Panc1 (cell line): Measurements from ENCODE around the gene SYNE1. TPM values are rescaled to one million over a fixed set of nuclear protein-coding genes. Genes with fewer than 3 reads are reported as not detected.

ENCODE experiments used
- ATAC-seq: fragments of 200-7000 bp; cut with Tn5 transposase; 2 replicates; pipeline ENCODE4 v1.9.1; 2020; ENCODE audit warnings: mild to moderate bottlenecking, moderate library complexity
- BruUV-seq: library from RNA; stranded (reverse); fragments of 400-500 nt; replicated peaks from 2 replicates; lab custom pipeline; 2021; lab: Mats Ljungman, UMichigan
- CTCF ChIA-PET: fragments of 300-600 bp; sonication (Branson Sonifier 250); formaldehyde crosslinking; loops from one replicate; lab custom pipeline; 2022; ENCODE audit warnings: antibody characterized with exemption; lab: Charles Lee
- POLR2A ChIA-PET: fragments of 300-600 bp; sonication (Branson Sonifier 250); formaldehyde crosslinking; loops from one replicate; lab custom pipeline; 2022; ENCODE audit warnings: antibody characterized with exemption; lab: Charles Lee
- DNase-seq: peaks from one replicate; pipeline ENCODE4 v3.0.0-alpha.2; 2010; ENCODE audit warnings: low read depth, low spot score
- H3K27ac ChIP-seq: 2 replicates; pipeline ENCODE4 v1.5.1; 2011; ENCODE audit warnings: mild to moderate bottlenecking, low read length, inconsistent platforms
- H3K27me3 ChIP-seq: fragments of 200-500 bp; sonication (Bioruptor generic); 2 replicates; pipeline ENCODE4 v1.6.0; 2014; ENCODE audit warnings: low read length, inconsistent platforms; ENCODE audit not compliant: control insufficient read depth, insufficient read depth
- H3K36me3 ChIP-seq: fragments of 200-500 bp; sonication (Bioruptor generic); 2 replicates; pipeline ENCODE4 v1.5.1; 2014; ENCODE audit warnings: inconsistent platforms, mild to moderate bottlenecking, low read length, moderate library complexity; ENCODE audit not compliant: control insufficient read depth, insufficient read depth
- H3K4me1 ChIP-seq: 2 replicates; pipeline ENCODE4 v1.5.1; 2011; ENCODE audit warnings: inconsistent platforms, mild to moderate bottlenecking, low read length, moderate library complexity; ENCODE audit not compliant: control insufficient read depth, insufficient read depth
- H3K4me3 ChIP-seq, 2 experiments: 2 replicates each; pipeline ENCODE4 v1.5.1; 2011 to 2012; ENCODE audit warnings: low read depth in 2 of 2, low read length in 2 of 2, mild to moderate bottlenecking in 2 of 2, inconsistent platforms in 1 of 2, moderate library complexity in 1 of 2
- H3K9me3 ChIP-seq: fragments of 200-500 bp; sonication (Bioruptor generic); 2 replicates; pipeline ENCODE4 v1.5.1; 2014; ENCODE audit warnings: low read depth, mild to moderate bottlenecking, inconsistent platforms, low read length, moderate library complexity; ENCODE audit not compliant: control insufficient read depth, insufficient read depth
- POLR2AphosphoS5 ChIP-seq: IDR thresholded peaks from 2 replicates; pipeline ENCODE4 v1.6.1; 2012; ENCODE audit warnings: mild to moderate bottlenecking, low read depth, low read length, moderate library complexity
- SIN3A ChIP-seq: IDR thresholded peaks from 2 replicates; pipeline ENCODE4 v1.6.1; 2012; ENCODE audit warnings: low read depth, mild to moderate bottlenecking, low read length, moderate library complexity, borderline replicate concordance; ENCODE audit not compliant: insufficient read depth
- TCF7L2 ChIP-seq: IDR thresholded peaks from 2 replicates; pipeline ENCODE4 v1.6.1; 2011; ENCODE audit warnings: mild to moderate bottlenecking, low read depth, low read length, inconsistent platforms
- in situ Hi-C: cut with HindIII; loops from 2 replicates; pipeline ENCODE4 v1.10.0; 2016; ENCODE audit warnings: low sequenced_read_pairs, low pct_unique_long_range_greater_than_20kb
- intact Hi-C: fragments of 100-400 bp; cut with micrococcal nuclease; formaldehyde crosslinking; loops from one replicate; pipeline ENCODE4 v1.10.0; 2022; ENCODE audit not compliant: unreplicated experiment
- total RNA-seq: library from RNA; stranded (reverse); gene quantifications from one replicate; pipeline ENCODE4 v1.2.1, GENCODE V29; 2021; ENCODE audit not compliant: unreplicated experiment
- TF ChIP-seq, protein P1 (sequence below): fragments of 450-650 bp; IDR thresholded peaks from 2 replicates; pipeline ENCODE4 v1.5.1; 2017; ENCODE audit warnings: mild to moderate bottlenecking
- TF ChIP-seq, protein P2 (sequence below), 2 experiments: IDR thresholded peaks; 2 replicates each; pipeline ENCODE4 v1.6.1; 2011 to 2012; ENCODE audit warnings: low read depth in 2 of 2, control low read depth in 1 of 2, low read length in 1 of 2, mild to moderate bottlenecking in 1 of 2, moderate library complexity in 1 of 2; ENCODE audit not compliant: insufficient read depth in 1 of 2

SYNE1 gene
- total RNA-seq, 1 experiment from 2014 or later = 3.2 TPM

- DNase-seq (no peak), ATAC-seq (no peak)
- H3K4me1 ChIP-seq = no peaks in the 10 kb centered on the region
- H3K27me3 ChIP-seq = no peaks in the 10 kb centered on the region
- no TSS peak for BruUV-seq
- H3K9me3 ChIP-seq = no peaks in the 10 kb centered on the region
- ChIA-PET CTCF (no interaction called here), POLR2A (no interaction called here)
- H3K27ac ChIP-seq = no peak overlapping the region
- intact Hi-C loops = no loop called here
- no peaks in the 10 kb centered on the region for H3K36me3 ChIP-seq
- TF ChIP-seq, protein P1, sequence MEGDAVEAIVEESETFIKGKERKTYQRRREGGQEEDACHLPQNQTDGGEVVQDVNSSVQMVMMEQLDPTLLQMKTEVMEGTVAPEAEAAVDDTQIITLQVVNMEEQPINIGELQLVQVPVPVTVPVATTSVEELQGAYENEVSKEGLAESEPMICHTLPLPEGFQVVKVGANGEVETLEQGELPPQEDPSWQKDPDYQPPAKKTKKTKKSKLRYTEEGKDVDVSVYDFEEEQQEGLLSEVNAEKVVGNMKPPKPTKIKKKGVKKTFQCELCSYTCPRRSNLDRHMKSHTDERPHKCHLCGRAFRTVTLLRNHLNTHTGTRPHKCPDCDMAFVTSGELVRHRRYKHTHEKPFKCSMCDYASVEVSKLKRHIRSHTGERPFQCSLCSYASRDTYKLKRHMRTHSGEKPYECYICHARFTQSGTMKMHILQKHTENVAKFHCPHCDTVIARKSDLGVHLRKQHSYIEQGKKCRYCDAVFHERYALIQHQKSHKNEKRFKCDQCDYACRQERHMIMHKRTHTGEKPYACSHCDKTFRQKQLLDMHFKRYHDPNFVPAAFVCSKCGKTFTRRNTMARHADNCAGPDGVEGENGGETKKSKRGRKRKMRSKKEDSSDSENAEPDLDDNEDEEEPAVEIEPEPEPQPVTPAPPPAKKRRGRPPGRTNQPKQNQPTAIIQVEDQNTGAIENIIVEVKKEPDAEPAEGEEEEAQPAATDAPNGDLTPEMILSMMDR = no peak
- TF ChIP-seq POLR2AphosphoS5 (no peak), TCF7L2 (no peak), SIN3A (no peak)
- TF ChIP-seq, protein P2, sequence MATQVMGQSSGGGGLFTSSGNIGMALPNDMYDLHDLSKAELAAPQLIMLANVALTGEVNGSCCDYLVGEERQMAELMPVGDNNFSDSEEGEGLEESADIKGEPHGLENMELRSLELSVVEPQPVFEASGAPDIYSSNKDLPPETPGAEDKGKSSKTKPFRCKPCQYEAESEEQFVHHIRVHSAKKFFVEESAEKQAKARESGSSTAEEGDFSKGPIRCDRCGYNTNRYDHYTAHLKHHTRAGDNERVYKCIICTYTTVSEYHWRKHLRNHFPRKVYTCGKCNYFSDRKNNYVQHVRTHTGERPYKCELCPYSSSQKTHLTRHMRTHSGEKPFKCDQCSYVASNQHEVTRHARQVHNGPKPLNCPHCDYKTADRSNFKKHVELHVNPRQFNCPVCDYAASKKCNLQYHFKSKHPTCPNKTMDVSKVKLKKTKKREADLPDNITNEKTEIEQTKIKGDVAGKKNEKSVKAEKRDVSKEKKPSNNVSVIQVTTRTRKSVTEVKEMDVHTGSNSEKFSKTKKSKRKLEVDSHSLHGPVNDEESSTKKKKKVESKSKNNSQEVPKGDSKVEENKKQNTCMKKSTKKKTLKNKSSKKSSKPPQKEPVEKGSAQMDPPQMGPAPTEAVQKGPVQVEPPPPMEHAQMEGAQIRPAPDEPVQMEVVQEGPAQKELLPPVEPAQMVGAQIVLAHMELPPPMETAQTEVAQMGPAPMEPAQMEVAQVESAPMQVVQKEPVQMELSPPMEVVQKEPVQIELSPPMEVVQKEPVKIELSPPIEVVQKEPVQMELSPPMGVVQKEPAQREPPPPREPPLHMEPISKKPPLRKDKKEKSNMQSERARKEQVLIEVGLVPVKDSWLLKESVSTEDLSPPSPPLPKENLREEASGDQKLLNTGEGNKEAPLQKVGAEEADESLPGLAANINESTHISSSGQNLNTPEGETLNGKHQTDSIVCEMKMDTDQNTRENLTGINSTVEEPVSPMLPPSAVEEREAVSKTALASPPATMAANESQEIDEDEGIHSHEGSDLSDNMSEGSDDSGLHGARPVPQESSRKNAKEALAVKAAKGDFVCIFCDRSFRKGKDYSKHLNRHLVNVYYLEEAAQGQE (IDR thresholded peaks at IDR 0.05; ENCODE audit: insufficient read depth in 1 of 2, low read depth in 2 of 2, low read length in 1 of 2) = no peak
- in situ Hi-C loops = no loop called here
- no peak overlapping the region for H3K4me3 ChIP-seq
Observed at GRCh38 chr6:152071843-152072242, 565.3 kb downstream of the SYNE1 start.

Other genes starting within 250 kb of the SYNE1 start
- gene MYCT1, start 60.5 kb upstream of the SYNE1 start, total RNA-seq = not detected
- not detected for gene VIP, start 113.4 kb upstream of the SYNE1 start, total RNA-seq